NCI-H2081 (cell line): Measurements from ENCODE around the gene CFAP69.

ENCODE experiments used
- DNase-seq, 2 experiments: peaks; one replicate each; lab custom pipeline; 2025; lab: John Stamatoyannopoulos, UW

Gene CFAP69, protein sequence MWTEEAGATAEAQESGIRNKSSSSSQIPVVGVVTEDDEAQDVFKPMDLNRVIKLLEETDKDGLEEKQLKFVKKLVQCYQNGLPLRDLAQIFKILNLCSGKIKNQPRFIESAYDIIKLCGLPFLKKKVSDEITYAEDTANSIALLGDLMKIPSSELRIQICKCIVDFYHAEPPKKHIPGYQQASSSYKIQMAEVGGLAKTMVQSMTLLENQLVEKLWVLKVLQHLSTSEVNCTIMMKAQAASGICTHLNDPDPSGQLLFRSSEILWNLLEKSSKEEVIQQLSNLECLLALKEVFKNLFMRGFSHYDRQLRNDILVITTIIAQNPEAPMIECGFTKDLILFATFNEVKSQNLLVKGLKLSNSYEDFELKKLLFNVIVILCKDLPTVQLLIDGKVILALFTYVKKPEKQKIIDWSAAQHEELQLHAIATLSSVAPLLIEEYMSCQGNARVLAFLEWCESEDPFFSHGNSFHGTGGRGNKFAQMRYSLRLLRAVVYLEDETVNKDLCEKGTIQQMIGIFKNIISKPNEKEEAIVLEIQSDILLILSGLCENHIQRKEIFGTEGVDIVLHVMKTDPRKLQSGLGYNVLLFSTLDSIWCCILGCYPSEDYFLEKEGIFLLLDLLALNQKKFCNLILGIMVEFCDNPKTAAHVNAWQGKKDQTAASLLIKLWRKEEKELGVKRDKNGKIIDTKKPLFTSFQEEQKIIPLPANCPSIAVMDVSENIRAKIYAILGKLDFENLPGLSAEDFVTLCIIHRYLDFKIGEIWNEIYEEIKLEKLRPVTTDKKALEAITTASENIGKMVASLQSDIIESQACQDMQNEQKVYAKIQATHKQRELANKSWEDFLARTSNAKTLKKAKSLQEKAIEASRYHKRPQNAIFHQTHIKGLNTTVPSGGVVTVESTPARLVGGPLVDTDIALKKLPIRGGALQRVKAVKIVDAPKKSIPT

DNA sequence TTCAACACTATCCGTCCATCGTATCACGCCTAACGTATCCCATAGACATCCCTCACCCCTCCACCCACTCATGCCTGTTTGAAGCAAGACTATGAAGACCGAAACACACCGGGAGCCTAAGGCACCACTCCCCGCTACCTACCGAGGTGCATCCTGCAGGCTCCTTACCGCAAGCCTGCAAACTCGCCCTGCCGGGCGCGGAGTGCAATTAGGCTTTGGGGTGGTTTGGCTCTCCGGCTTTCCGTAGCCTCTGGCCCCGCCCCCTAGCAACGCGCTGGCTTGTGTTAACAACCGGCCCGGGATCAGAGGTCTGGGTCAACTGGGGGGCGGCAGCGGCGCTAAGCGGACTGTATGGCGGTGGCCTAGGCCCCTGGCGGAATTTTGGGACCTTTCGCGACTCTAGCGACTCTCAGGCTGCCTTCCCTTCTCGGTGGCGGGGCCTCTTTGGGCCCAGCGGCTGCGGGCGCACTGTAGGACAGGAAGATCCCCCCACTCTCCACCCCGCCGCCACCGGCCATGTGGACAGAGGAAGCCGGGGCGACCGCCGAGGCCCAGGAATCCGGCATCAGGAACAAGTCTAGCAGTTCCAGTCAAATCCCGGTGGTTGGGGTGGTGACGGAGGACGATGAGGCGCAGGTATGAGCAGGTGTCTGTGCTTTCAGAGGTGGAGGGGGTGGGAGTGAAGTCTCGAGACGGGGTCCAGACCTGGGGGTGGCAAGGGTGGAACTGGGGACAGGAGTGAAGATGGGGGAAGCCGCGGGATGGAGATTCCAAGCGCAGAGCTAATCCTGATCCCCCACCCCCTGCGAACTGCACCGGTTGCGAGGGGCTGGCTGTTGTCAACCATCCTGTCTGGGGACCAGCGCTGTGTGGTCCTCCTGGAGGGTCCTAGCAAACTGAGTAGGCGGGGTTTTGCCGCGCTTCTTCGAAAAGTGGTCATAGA lies at the start of gene CFAP69:
CFAP69 (plus strand) TSS at position 266 of the 943 bp plus-strand sequence; CDS start at position 517, 251 bp downstream.
- peak; percentile 80 to 88 for DNase-seq

DNA sequence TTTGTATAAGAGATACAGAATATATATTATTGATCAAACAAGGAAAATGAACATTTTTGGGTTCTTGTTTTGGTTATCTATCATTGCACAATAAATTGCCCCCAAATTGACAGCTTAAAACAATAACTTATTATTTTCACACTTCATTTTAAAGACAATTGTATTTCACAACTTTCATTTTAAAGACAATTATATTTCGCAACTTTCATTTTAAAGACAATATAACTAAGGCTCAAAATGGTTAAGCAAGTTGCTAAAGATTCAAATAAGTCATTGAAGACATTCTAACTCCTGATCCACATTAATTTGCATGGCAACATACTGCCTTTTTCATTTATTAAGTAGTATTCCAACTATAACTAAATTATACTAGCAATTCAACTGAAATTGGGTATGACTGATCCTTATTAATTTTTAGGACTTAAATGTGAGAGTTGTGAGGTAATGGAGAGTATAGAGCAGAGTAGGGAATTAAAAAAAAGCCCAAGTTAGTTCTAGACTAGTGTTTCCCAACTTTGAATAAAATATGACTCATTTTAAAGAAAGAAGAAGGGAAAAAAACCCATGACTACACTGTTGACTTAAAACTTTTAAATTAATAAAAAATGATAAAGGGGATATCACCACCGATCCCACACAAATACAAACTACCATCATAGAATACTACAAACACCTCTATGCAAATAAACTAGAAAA lies 43.3 kb upstream of the CFAP69 start:
- DNase-seq: no peak

DNA sequence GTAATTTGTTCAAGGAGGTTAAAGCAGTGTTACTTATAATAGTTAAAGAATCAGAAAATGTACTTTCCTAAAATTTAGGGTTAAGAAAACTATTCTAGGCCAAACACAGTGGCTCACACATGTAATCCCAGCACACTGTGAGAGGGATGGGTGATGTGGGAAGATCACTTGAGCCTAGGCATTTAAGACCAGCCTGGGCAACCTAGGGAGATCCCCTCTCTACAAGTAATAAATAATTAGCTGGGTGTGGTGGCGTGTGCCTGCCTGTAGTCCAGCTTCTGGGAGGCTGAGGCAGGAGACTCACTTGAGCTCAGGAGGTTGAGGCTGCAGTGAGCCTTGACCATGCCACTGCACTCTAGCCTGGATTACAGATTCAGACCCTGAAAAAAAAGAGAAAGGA lies 37.0 kb upstream of the CFAP69 start:
- DNase-seq: no peak

DNA sequence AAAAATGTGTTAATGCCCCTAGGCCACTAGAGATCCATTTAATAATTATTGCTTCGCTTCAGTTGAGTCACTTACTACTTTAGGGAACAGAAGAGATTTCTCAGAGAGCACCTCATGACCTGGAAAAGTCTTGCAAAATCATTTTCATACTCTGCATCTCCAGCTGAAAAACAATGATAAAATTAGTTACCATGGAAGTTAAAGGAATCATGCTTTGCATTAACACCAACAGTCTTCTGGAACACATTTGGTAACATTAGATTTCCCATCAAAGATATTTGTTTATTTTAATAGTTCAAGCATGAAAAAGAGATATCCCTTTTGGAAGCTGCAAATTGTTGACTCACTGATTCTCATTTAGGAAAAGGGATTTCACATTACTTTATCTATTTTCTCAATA lies 35.2 kb upstream of the CFAP69 start:
- no peak for DNase-seq

DNA sequence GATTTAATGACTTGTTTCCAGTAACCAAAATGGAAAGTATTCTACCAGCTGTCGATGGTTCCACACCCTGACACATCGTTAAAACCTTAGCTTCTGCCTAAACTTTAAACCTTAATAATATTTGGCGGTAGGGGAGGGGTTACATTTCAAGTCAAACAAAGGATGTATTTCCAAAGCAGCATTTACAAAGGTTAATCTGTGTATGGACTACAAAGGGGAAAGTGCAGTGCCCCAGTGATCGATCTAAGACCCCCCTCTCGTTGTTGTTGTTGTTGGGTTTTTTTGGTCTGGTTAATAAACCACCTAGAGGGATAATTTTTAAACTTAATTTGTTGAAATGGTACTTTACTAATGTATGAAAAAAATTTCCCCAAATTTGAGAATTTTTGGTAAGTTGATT lies 34.5 kb upstream of the CFAP69 start:
- DNase-seq: no peak

DNA sequence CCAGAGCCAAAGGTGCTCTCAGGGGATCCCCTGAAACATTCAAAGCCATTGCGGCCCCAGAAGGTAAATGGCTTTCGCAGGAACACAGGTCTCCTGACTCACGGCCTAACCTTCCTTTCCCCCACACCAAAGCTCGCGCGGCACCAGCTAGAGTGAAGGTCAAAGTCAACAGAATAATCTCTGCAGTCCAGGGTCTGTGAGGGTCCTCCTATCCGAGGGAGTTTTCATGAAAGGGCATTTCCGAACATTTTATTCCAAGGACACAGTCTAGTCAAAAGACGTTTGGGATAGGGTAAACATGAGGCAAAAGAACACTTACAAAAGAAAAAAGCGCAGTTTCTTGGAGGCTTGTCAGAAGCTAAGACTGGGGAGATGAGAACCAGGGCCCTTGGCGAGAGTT lies 34.0 kb upstream of the CFAP69 start:
- DNase-seq: no peak

DNA sequence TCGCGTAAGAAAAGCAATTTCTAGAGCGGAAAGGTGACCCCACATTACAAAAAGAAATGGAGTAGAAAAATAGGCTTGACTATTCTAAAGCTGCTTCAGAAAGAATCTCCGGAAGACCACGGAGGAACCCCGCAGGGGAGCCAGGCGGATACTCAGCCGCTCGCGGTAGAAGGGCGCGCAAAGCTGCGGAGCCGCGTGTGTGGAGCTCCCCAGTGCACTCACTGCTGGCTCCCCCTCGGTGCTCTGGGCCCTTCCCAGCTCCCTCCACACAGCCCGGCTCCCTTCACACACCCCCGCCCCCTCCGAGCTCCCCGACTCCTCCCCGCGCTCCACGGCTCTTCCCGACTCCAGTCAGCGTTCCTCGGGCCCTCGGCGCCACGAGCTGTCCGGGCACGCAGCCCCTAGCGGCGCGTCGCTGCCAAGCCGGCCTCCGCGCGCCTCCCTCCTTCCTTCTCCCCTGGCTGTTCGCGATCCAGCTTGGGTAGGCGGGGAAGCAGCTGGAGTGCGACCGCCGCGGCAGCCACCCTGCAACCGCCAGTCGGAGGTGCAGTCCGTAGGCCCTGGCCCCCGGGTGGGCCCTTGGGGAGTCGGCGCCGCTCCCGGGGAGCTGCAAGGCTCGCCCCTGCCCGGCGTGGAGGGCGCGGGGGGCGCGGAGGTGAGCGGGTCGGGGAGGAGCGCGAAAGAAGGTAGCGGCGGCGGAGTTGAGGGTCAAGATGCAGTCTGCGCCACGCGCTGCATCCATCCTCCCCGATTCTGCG lies 33.4 kb upstream of the CFAP69 start, which contains the start of gene STEAP2:
STEAP2 (plus strand) TSS at position 350 of the 758 bp plus-strand sequence. CDS start 13,343 bp downstream, outside the sequence.
- peak; percentile 90 to 91 for DNase-seq

DNA sequence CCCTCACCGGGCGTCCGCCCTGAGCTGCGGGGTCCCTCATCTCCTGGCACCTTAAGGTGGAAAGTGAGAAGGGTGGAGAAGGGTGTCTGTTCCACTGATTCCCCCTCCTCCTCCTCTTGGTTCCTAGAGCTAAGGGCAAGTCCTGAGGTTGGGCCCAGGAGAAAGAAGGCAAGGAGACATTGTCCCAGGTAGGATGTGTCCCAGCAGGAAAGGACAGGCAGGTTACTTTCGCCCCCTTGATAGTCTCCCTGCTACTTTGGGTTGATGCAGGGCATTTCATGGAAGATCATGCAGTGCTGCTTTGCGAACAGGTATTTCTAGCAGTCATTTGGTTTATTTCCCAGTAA lies 32.9 kb upstream of the CFAP69 start:
- DNase-seq: peak in 1 of 2 experiments; percentile 42

DNA sequence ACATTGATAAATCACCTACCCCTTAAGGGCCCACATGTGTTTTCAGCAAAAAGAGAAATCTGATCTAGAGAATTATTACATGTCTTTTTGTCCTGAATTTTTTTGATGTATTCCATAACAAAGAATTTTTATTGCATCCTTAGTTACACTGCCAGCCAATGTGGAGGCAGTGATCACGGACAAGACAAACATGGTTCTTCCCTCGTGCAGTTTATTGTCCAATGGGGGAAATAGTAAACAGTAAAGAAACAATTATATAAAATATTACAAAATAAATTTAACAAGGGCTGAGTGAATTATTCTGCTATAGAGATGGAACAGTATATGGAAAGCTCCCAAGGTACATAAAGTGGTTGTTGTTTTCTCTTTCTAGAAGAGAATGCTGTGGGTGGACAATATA lies 31.5 kb upstream of the CFAP69 start:
- no peak for DNase-seq

DNA sequence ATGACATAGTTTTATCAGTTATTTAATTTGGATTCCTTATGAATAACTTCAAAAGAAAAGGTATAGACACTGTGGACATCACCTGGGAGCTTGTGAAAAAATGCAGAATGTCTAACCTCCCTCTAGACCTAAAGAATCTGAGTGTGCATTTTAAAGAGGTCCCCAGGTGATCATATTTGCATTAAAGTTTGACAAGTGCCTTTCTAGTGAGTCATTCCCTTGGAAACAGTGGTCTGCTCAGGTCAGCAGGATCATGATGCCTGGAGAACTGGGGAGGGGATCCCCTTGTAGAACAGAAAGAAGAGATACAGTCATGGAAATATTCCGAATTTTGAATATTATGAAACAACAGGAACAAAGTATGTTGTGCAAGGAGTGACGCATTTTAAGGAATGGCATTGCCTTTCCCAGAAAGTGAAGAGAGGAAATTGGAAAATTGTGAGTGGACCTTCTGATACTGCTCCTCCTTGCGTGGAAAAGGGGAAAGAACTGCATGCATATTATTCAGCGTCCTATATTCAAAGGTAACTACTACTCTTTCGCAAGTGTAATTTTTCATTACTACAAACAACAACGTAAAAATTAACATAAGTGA lies 28.8 kb upstream of the CFAP69 start:
- DNase-seq: no peak

DNA sequence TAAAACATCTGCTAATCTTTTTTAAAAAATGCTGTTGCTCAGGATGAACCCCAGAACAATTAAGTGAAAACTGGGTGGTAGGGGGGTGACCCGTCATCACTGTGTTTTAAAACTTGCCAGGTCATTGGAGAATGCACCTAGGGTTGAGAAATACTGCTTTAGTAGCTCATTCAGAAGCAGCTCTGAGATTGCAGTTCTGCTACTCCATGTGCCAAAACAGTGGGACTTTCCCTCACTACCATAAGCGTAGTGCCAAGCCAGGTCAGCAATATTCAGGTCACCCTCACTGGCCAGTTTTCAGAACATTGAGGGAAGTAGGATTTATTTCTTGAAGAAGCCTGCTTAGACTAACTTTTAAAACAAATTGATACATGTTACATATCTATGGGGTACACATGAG lies 28.2 kb upstream of the CFAP69 start:
- DNase-seq: no peak

DNA sequence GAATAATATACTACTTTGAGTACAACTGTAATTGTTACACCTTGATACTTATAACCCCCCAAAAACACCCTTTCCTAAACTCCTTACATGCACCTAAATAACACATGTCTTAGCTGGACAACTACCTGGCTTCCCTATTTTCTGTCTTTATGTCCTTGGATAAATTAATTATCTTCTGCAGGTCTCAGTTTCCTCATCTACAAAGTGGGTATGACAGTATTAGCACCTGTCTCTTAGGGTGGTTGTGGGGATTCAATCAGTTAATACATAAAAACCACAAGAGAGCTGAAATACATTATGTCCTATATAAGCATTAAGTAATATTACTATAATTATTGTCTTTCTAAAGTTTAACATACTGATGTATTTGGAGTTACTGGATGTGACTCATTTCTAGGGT lies 22.6 kb upstream of the CFAP69 start:
- no peak for DNase-seq

DNA sequence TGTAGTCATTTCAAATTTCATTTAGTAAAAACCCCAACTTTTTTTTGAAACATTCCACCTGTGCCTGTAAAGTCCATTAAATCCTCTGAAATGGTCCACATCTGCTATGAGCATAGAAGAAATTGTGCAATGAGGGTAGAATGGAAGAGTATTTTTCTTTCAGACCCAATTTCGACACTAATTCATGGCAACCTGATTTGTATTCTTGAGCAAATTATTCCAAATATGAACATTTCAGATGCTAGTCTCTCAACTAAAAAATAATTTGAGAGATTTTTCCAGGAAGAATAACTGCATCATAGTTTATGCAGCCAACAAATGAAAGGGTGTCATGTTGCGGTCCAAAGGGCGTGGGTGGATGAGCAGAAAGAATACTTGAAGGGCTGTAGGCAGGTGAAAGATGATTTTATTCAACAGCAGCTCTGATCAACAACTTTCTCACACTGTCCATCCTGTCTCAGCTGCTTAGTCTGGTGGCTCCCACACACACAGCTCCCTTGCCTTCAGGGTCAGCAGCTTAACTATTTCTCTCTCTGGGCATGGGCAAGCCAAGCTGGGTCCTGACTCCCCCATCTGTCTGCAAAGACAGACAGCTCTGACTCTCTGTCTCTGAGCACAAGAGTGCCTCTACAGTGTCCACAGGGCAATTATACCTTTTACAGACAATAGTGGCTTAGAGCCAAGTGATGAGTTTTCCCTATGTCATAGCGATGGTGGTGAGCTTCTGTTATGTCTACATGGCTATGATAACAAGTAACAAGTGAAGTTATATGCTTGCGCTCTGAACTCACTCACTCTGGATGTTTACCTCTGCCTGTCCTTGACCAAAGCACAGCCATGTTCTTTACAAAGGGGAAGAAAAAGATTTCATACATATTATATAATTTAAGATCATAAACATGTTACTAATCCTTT lies 21.9 kb upstream of the CFAP69 start:
- no peak for DNase-seq

DNA sequence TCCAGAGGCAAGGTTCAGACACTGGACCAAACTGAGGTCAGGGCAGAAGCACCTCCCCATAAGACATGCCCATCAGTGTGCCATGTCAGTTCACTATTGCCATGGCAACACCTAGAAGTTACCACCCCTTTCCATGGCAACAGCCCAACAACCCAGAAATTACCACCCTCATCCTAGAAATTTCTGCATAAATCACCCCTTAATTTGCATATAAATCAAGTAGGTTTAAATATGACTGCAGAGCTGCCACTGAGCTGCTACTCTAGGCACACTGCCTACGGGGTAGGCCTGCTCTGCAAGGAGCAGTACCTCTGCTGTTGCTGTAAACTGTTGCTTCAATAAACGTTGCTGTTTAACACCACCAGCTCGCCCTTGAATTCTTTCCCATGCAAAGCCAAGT lies 20.8 kb upstream of the CFAP69 start:
- DNase-seq: no peak

DNA sequence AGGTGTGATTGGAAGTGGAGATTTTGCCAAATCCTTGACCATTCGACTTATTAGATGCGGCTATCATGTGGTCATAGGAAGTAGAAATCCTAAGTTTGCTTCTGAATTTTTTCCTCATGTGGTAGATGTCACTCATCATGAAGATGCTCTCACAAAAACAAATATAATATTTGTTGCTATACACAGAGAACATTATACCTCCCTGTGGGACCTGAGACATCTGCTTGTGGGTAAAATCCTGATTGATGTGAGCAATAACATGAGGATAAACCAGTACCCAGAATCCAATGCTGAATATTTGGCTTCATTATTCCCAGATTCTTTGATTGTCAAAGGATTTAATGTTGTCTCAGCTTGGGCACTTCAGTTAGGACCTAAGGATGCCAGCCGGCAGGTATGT lies 19.8 kb upstream of the CFAP69 start:
- no peak for DNase-seq

DNA sequence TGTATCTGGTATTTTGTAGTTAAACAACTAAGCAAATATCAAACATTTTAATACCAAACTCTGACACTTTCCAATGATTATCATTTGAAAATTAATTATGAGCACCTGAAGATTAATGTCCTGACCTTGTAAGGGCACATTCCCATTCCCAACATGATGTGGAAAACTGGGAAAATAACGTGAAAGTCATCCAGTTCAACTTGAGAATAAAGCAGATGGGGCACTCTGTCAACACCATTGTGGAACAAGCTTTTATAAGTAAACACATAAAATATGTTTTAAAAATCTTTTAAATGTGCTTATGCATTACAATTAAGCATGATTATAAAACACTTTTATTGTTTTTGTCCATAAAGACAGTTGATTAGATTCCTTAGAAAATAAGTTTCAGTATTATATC lies 19.4 kb upstream of the CFAP69 start:
- DNase-seq: no peak

DNA sequence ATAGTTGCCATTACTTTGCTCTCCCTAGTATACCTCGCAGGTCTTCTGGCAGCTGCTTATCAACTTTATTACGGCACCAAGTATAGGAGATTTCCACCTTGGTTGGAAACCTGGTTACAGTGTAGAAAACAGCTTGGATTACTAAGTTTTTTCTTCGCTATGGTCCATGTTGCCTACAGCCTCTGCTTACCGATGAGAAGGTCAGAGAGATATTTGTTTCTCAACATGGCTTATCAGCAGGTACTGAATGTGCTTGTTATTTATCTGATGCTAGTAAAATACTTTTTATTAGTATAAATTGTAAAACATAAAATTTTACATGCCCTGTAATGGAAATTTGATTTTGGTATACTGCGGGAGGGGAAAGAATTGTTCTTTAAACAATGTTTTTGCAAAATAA lies 17.7 kb upstream of the CFAP69 start:
- DNase-seq: no peak

DNA sequence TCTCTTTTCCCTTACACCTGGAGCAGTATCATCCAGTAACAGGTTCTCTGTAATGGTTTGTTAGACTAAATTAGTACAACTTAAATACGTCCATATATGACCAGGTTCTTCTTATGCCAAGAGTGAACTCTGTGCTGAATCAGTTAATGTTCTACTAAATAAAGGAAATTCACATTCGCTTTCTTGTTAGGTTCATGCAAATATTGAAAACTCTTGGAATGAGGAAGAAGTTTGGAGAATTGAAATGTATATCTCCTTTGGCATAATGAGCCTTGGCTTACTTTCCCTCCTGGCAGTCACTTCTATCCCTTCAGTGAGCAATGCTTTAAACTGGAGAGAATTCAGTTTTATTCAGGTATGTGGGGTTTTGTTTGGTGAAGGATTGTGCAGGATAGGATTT lies 15.3 kb upstream of the CFAP69 start:
- no peak for DNase-seq

DNA sequence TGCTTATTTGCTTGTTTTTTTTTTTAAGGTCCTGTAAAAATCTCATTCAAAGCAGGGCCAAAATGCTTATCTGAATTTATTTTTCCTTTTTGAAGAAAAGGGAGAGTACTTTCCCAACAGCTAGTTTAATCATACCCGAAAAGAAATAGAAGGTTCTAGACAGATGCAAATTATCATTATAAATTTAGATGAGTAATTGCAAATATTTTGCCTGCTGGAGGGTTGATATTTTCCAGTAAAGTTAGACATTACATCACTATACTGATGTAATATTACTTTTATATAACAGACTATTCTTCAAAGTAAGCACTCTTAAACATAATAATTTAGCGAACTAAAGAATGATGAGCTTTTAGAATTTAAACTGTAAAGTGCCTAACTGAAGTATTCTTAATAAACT lies 14.1 kb upstream of the CFAP69 start:
- DNase-seq: no peak
